HepG2 (cell line): ENCODE results near the gene ZNF446. TPM values are rescaled to one million over a fixed set of nuclear protein-coding genes. Genes with fewer than 3 reads are reported as not detected.

Source experiments
- ARNTL ChIP-seq: sonication (generic); formaldehyde crosslinking; IDR thresholded peaks from 2 replicates; pipeline ENCODE4 v1.4.0; 2020; ENCODE audit warnings: mild to moderate bottlenecking, missing genetic modification reagents
- CBX2 ChIP-seq, 2 experiments: fragments of 200-600 bp in 1 of 2; sonication (generic); formaldehyde crosslinking in 1 of 2; IDR thresholded peaks; 2 replicates each; pipeline versions ENCODE4 v1.7.0 to v1.8.1; 2018 to 2022; ENCODE audit warnings: low read depth in 2 of 2, low read length in 1 of 2, mild to moderate bottlenecking in 1 of 2, missing genetic modification reagents in 1 of 2
- GABPB1 ChIP-seq: IDR thresholded peaks from 2 replicates; pipeline ENCODE4 v1.6.1; 2016; ENCODE audit warnings: mild to moderate bottlenecking, missing genetic modification reagents, moderate library complexity, missing compliant biosample characterization
- GZF1 ChIP-seq: sonication (generic); formaldehyde crosslinking; IDR thresholded peaks from 2 replicates; pipeline ENCODE4 v1.5.1; 2020; ENCODE audit warnings: mild to moderate bottlenecking, missing genetic modification reagents
- KLF12 ChIP-seq: sonication (generic); formaldehyde crosslinking; IDR thresholded peaks from 2 replicates; pipeline ENCODE4 v1.4.0; 2020; ENCODE audit warnings: missing genetic modification reagents, borderline replicate concordance
- MXD4 ChIP-seq: IDR thresholded peaks from 2 replicates; pipeline ENCODE4 v1.6.1; 2016; ENCODE audit warnings: mild to moderate bottlenecking, missing biosample characterization, missing genetic modification reagents
- NFRKB ChIP-seq: fragments of 450-650 bp; IDR thresholded peaks from 2 replicates; pipeline ENCODE4 v1.6.1; 2017
- POLR2AphosphoS2 ChIP-seq: IDR thresholded peaks from 2 replicates; pipeline ENCODE4 v1.6.1; 2011; ENCODE audit warnings: low read depth, low read length, improper control_type of control experiment
- RAD21 ChIP-seq: fragments of 450-650 bp; formaldehyde crosslinking; IDR thresholded peaks from 2 replicates; pipeline ENCODE4 v1.5.0; 2020; ENCODE audit warnings: mild to moderate bottlenecking
- RBFOX2 ChIP-seq: fragments of 200-400 bp; formaldehyde crosslinking; IDR thresholded peaks from 2 replicates; pipeline ENCODE4 v1.6.1; 2017; ENCODE audit warnings: low read depth, mild to moderate bottlenecking, low read length
- RNF2 ChIP-seq: fragments of 450-650 bp; conservative IDR thresholded peaks from 2 replicates; pipeline ENCODE4 v1.6.1; 2016; ENCODE audit warnings: low read depth
- SOX13 ChIP-seq, 3 experiments: fragments of 450-650 bp in 1 of 3; sonication (generic) in 1 of 3; formaldehyde crosslinking in 1 of 3; IDR thresholded peaks in 2 of 3; conservative IDR thresholded peaks in 1 of 3; 2 replicates each; pipeline versions ENCODE4 v1.5.0 to v1.6.1; 2016 to 2020; ENCODE audit warnings: antibody characterized with exemption in 1 of 3, mild to moderate bottlenecking in 1 of 3, missing compliant biosample characterization in 1 of 3, missing genetic modification reagents in 1 of 3, moderate library complexity in 1 of 3
- ZBTB7A ChIP-seq: sonication (generic); formaldehyde crosslinking; IDR thresholded peaks from 2 replicates; pipeline ENCODE4 v1.8.0; 2022; ENCODE audit warnings: mild to moderate bottlenecking, missing genetic modification reagents
- ZC3H4 ChIP-seq: sonication (generic); formaldehyde crosslinking; IDR thresholded peaks from 2 replicates; pipeline ENCODE4 v1.4.0; 2020; ENCODE audit warnings: missing genetic modification reagents, borderline replicate concordance
- ZEB1 ChIP-seq: IDR thresholded peaks from 2 replicates; pipeline ENCODE4 v1.6.1; 2012; ENCODE audit warnings: mild to moderate bottlenecking, low read depth, inconsistent platforms; ENCODE audit not compliant: insufficient replicate concordance
- ZFP1 ChIP-seq: IDR thresholded peaks from 2 replicates; pipeline ENCODE4 v1.6.1; 2016
- ZFX ChIP-seq: sonication (generic); formaldehyde crosslinking; IDR thresholded peaks from 2 replicates; pipeline ENCODE4 v1.4.0; 2020; ENCODE audit warnings: mild to moderate bottlenecking, low read depth, missing genetic modification reagents, moderate library complexity
- ZNF224 ChIP-seq: sonication (generic); formaldehyde crosslinking; IDR thresholded peaks from 2 replicates; pipeline ENCODE4 v1.5.0; 2020; ENCODE audit warnings: mild to moderate bottlenecking, missing genetic modification reagents
- ZNF234 ChIP-seq: sonication (generic); formaldehyde crosslinking; conservative IDR thresholded peaks from 2 replicates; pipeline ENCODE4 v1.5.1; 2020; ENCODE audit warnings: mild to moderate bottlenecking, missing genetic modification reagents
- ZNF3 ChIP-seq: IDR thresholded peaks from 2 replicates; pipeline ENCODE4 v1.7.0; 2017; ENCODE audit warnings: inconsistent platforms
- ZNF30 ChIP-seq: sonication (generic); formaldehyde crosslinking; IDR thresholded peaks from 2 replicates; pipeline ENCODE4 v1.5.0; 2020; ENCODE audit warnings: mild to moderate bottlenecking, missing genetic modification reagents
- ZNF652 ChIP-seq: IDR thresholded peaks from 2 replicates; pipeline ENCODE4 v1.6.1; 2016; ENCODE audit warnings: low read depth, borderline replicate concordance
- ZSCAN20 ChIP-seq: sonication (generic); formaldehyde crosslinking; IDR thresholded peaks from 2 replicates; pipeline ENCODE4 v1.4.0; 2020; ENCODE audit warnings: missing genetic modification reagents, mild to moderate bottlenecking, borderline replicate concordance
- ZSCAN22 ChIP-seq: sonication (generic); formaldehyde crosslinking; IDR thresholded peaks from 2 replicates; pipeline ENCODE4 v1.4.0; 2020; ENCODE audit warnings: mild to moderate bottlenecking, missing genetic modification reagents
- ZSCAN9 ChIP-seq: IDR thresholded peaks from 2 replicates; pipeline ENCODE4 v1.6.1; 2016; ENCODE audit warnings: borderline replicate concordance
- ZZZ3 ChIP-seq: sonication (generic); formaldehyde crosslinking; IDR thresholded peaks from 2 replicates; pipeline ENCODE4 v1.4.0; 2020; ENCODE audit warnings: missing genetic modification reagents, mild to moderate bottlenecking, borderline replicate concordance
- polyA plus RNA-seq, 8 experiments: library from polyadenylated mRNA; depleted of rRNA in 3 of 8; stranded (reverse) in 7 of 8; unstranded in 1 of 8; fragments of >200 nt; fragmentation: Illumina TruSeq in 4 of 8; extraction: Trizol in 4 of 8; gene quantifications; 2 replicates each; pipeline versions ENCODE4 v1.2.1 to v1.2.3, GENCODE V29; 2011 to 2016; ENCODE audit warnings: low read depth in 4 of 8, missing spikeins in 1 of 8, mixed read lengths in 1 of 8; ENCODE audit not compliant: insufficient read depth in 1 of 8
- total RNA-seq, 5 experiments: library from RNA; depleted of rRNA; stranded (reverse); fragments of >200 nt; fragmentation: Illumina TruSeq; extraction: Trizol; gene quantifications; 2 replicates each; pipeline ENCODE4 v1.2.3, GENCODE V29; 2016; ENCODE audit warnings: low read depth in 1 of 5
- TF ChIP-seq, protein P1 (sequence below): sonication (generic); formaldehyde crosslinking; IDR thresholded peaks from 2 replicates; pipeline ENCODE4 v1.8.1; 2023; ENCODE audit warnings: missing genetic modification reagents, inconsistent platforms, borderline replicate concordance
- TF ChIP-seq, protein P2 (sequence below): sonication (generic); formaldehyde crosslinking; IDR thresholded peaks from 2 replicates; pipeline ENCODE4 v1.4.0; 2020; ENCODE audit warnings: mild to moderate bottlenecking, missing genetic modification reagents
- TF ChIP-seq, protein P3 (sequence below): sonication (generic); formaldehyde crosslinking; IDR thresholded peaks from 2 replicates; pipeline ENCODE4 v1.8.0; 2022; ENCODE audit warnings: missing genetic modification reagents, low read depth, mild to moderate bottlenecking, borderline replicate concordance
- TF ChIP-seq, protein P4 (sequence below): sonication (generic); formaldehyde crosslinking; IDR thresholded peaks from 2 replicates; pipeline ENCODE4 v1.4.0; 2020; ENCODE audit warnings: mild to moderate bottlenecking, low read depth, missing genetic modification reagents

Gene ZNF446
- total and polyA plus RNA-seq, 2 of the 13 experiments (the other 11 are each of a cell fraction or from before 2014, with no cell fraction given) = 3.0 to 3.6 TPM

DNA sequence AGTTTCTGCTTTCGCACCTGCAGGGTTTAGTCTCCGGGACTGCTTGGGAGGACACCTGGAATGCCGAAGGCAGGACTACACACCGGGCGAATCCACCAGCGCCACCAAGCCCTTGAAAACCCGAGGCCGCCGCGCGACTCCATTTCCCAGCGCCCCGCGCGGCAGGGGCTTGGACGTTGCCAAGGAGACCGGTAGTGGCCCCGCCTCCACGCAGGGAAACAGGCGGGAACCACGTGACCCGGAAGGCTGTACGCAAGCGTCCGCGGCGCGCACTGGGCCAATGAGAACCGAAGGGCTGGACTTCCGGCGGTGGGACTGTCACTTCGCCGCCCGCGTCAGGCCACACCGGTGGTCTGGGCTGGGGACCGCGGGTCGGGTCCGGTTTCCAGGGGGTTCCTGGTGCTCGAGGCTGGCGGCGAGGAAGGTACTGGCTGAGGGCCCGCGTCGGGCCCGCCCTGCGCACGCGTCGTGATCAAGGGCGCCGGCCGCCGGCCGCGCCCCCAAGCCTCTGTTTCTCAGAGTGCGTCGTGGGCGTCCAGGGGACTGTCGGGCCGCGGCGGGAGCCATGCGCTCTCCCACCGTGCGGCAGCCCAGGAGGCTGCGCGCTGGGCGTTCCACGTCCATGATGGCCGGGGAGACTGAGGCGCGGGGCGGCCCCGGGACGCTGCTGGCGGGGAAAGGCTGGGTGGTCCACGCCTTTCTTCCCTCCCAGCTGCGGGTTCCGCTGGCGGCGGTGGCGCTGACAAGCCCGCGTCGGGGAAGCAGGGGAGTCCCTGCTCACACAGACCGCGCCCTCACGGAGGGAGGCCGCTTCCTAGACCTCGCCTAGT, 9.2 kb upstream of the ZNF446 start, which contains the start of gene ZNF324 (continued):
- TF ChIP-seq ZSCAN22 (no peak), ZNF234 (CRISPR knock-in tag) (no peak), ZNF30 (CRISPR knock-in tag) (no peak), ZC3H4 (CRISPR knock-in tag) (no peak), ARNTL (0 out of 2 replicates have a peak, but pooled peaks have one; percentile 48), MXD4 (peak; percentile 54; the same call in 1 of the 2 replicates), ZNF652 (CRISPR knock-in tag) (no peak), ZBTB7A (no peak), ZEB1 (peak; percentile 87), KLF12 (CRISPR knock-in tag) (no peak; the same call in 1 of the 2 replicates), RNF2 (peak; percentile 71), ZSCAN20 (CRISPR knock-in tag) (no peak), ZNF224 (CRISPR knock-in tag) (no peak), CBX2 (IDR thresholded peaks at IDR 0.05; ENCODE audit: low read depth, low read length) (no peak), CBX2 (CRISPR knock-in tag; IDR thresholded peaks at IDR 0.05; ENCODE audit: low read depth) (no peak), POLR2AphosphoS2 (no peak), SOX13 (IDR thresholded peaks at IDR 0.05) (no peak), SOX13 (CRISPR knock-in tag; conservative IDR thresholded peaks at IDR 0.05 in 1 of 2, IDR thresholded peaks at IDR 0.05 in 1 of 2) (no peak; a peak in 1 of 4 replicates), RBFOX2 (peak; percentile 79), NFRKB (no peak), GABPB1 (peak; percentile 97), ZNF3 (CRISPR knock-in tag) (no peak), ZZZ3 (CRISPR knock-in tag) (no peak), ZFX (CRISPR knock-in tag) (peak; percentile 77), ZFP1 (no peak), ZSCAN9 (no peak), RAD21 (no peak), GZF1 (no peak)
- TF ChIP-seq, protein P1, sequence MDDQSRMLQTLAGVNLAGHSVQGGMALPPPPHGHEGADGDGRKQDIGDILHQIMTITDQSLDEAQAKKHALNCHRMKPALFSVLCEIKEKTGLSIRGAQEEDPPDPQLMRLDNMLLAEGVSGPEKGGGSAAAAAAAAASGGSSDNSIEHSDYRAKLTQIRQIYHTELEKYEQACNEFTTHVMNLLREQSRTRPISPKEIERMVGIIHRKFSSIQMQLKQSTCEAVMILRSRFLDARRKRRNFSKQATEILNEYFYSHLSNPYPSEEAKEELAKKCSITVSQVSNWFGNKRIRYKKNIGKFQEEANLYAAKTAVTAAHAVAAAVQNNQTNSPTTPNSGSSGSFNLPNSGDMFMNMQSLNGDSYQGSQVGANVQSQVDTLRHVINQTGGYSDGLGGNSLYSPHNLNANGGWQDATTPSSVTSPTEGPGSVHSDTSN (CRISPR knock-in tag) = no peak
- TF ChIP-seq, protein P2, sequence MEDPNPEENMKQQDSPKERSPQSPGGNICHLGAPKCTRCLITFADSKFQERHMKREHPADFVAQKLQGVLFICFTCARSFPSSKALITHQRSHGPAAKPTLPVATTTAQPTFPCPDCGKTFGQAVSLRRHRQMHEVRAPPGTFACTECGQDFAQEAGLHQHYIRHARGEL = no peak
- TF ChIP-seq, protein P3, sequence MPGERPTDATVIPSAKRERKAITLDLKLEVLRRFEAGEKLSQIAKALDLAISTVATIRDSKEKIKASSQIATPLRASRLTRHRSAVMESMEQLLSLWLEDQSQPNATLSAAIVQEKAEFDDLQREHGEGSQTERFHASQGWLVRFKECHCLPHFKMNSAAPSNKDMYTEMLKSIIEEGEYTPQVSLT = no peak
- TF ChIP-seq, protein P4, sequence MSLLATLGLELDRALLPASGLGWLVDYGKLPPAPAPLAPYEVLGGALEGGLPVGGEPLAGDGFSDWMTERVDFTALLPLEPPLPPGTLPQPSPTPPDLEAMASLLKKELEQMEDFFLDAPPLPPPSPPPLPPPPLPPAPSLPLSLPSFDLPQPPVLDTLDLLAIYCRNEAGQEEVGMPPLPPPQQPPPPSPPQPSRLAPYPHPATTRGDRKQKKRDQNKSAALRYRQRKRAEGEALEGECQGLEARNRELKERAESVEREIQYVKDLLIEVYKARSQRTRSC (CRISPR knock-in tag) = no peak
